OCI-LY7 (cell line): ENCODE measurements around the gene BORCS6. TPM values are rescaled to one million over a fixed set of nuclear protein-coding genes. Genes with fewer than 3 reads are reported as not detected.

Source experiments
- BruUV-seq: library from RNA; stranded (reverse); fragments of 400-500 nt; replicated peaks from 2 replicates; lab custom pipeline; 2021; lab: Mats Ljungman, UMichigan
- CTCF ChIA-PET: fragments of 300-600 bp; sonication (Branson Sonifier 250); formaldehyde crosslinking; loops from one replicate; lab custom pipeline; 2022; ENCODE audit warnings: antibody characterized with exemption; ENCODE audit not compliant: unreplicated experiment; lab: Charles Lee
- POLR2A ChIA-PET: fragments of 300-600 bp; sonication (Branson Sonifier 250); formaldehyde crosslinking; loops from one replicate; lab custom pipeline; 2022; ENCODE audit warnings: antibody characterized with exemption; lab: Charles Lee
- DNase-seq: peaks from one replicate; pipeline ENCODE4 v3.0.0-alpha.2; 2015; ENCODE audit warnings: low spot score
- H2AFZ ChIP-seq: fragments of 200-600 bp; sonication (generic), shearing (Covaris generic); 2 replicates; pipeline ENCODE4 v1.6.1; 2014; ENCODE audit warnings: mild to moderate bottlenecking, antibody characterized with exemption, low read length, moderate library complexity
- H3K27ac ChIP-seq: fragments of 200-600 bp; sonication (generic); 2 replicates; pipeline ENCODE4 v1.5.1; 2014; ENCODE audit warnings: mixed run types, low read depth, mild to moderate bottlenecking, moderate library complexity, low read length, inconsistent platforms; ENCODE audit not compliant: poor library complexity, severe bottlenecking
- H3K36me3 ChIP-seq: fragments of 200-600 bp; sonication (generic); 2 replicates; pipeline ENCODE4 v1.6.1; 2014; ENCODE audit warnings: mild to moderate bottlenecking, antibody characterized with exemption, low read length, moderate library complexity, mixed read lengths; ENCODE audit not compliant: insufficient read depth
- H3K4me1 ChIP-seq: fragments of 200-600 bp; sonication (generic); 2 replicates; pipeline ENCODE4 v1.5.1; 2014; ENCODE audit warnings: mild to moderate bottlenecking, low read length; ENCODE audit not compliant: insufficient read depth, poor library complexity, severe bottlenecking
- H3K4me2 ChIP-seq: fragments of 200-600 bp; sonication (generic); 2 replicates; pipeline ENCODE4 v1.6.1; 2014; ENCODE audit warnings: mild to moderate bottlenecking, low read length
- H3K4me3 ChIP-seq: fragments of 200-600 bp; sonication (generic); 2 replicates; pipeline ENCODE4 v1.5.1; 2014; ENCODE audit warnings: mild to moderate bottlenecking, low read depth, low read length; ENCODE audit not compliant: poor library complexity, severe bottlenecking
- H3K79me2 ChIP-seq: fragments of 200-600 bp; sonication (generic); 2 replicates; pipeline ENCODE4 v1.6.1; 2016; ENCODE audit warnings: low read depth, mild to moderate bottlenecking, low read length, moderate library complexity, mixed read lengths; ENCODE audit not compliant: insufficient read depth
- H3K9me2 ChIP-seq: fragments of 200-600 bp; sonication (generic); 2 replicates; pipeline ENCODE4 v1.6.1; 2016; ENCODE audit warnings: mild to moderate bottlenecking, low read length, mixed read lengths; ENCODE audit not compliant: insufficient read depth
- H3K9me3 ChIP-seq: fragments of 200-600 bp; sonication (generic); 2 replicates; pipeline ENCODE4 v1.6.1; 2014; ENCODE audit warnings: mild to moderate bottlenecking, mixed run types, low read length, mixed read lengths
- H4K20me1 ChIP-seq: fragments of 200-600 bp; sonication (generic); 2 replicates; pipeline ENCODE4 v1.6.1; 2014; ENCODE audit warnings: mild to moderate bottlenecking, antibody characterized with exemption, low read length, moderate library complexity, mixed read lengths; ENCODE audit not compliant: insufficient read depth
- CTCF ChIP-seq: fragments of 200-600 bp; sonication (generic); conservative IDR thresholded peaks from 2 replicates; pipeline ENCODE4 v1.5.1; 2014; ENCODE audit warnings: mild to moderate bottlenecking, antibody characterized with exemption, low read length, moderate library complexity, mixed read lengths
- EZH2phosphoT487 ChIP-seq: fragments of 200-600 bp; sonication (generic); IDR thresholded peaks from 2 replicates; pipeline ENCODE4 v1.6.1; 2018; ENCODE audit warnings: low read depth, borderline replicate concordance, mild to moderate bottlenecking, mixed run types, antibody characterized with exemption, low read length, moderate library complexity, mixed read lengths
- intact Hi-C: fragments of 100-400 bp; cut with micrococcal nuclease; formaldehyde crosslinking; loops from one replicate; pipeline ENCODE4 v1.10.0; 2022; ENCODE audit not compliant: unreplicated experiment
- total RNA-seq, 2 experiments: library from RNA; depleted of rRNA in 1 of 2; stranded (reverse); fragments of >200 nt in 1 of 2; shearing (Covaris generic) in 1 of 2; gene quantifications; 2 replicates each; pipeline ENCODE4 v1.2.3, GENCODE V29; 2014 to 2022

The BORCS6 gene
- total RNA-seq, 2 experiments from 2014 or later: 12.7 to 13.9 TPM

GRCh38 chr17:8150194-8151119 lies 39.5 kb downstream of the BORCS6 start:
- Histone ChIP-seq H4K20me1 (no peaks in the 10 kb centered on the region; the same call in 1 of the 2 replicates), H3K79me2 (peaks cover 12% of the 10 kb centered on the region; the same call in 1 of the 2 replicates), H3K4me3 (peak overlapping the region; percentile 82), H3K36me3 (peaks cover 47% of the 10 kb centered on the region), H3K4me1 (peaks cover 41% of the 10 kb centered on the region), H3K27ac (peak overlapping the region; percentile 62), H3K9me2 (no peaks in the 10 kb centered on the region), H3K4me2 (peak overlapping the region; percentile 95), H2AFZ (no peak overlapping the region), H3K9me3 (no peaks in the 10 kb centered on the region)
- ChIA-PET POLR2A (interaction anchor here (0.6 to 1.1 kb wide), 5 partner anchors 10 to 145 kb away, joined by 3 to 4 read pairs (median 3); partner anchors contain the start of gene SLC25A35), CTCF (no interaction called here)
- intact Hi-C loops: loop anchor here (1.0 to 10.0 kb wide), 2 partner anchors 11 to 316 kb away; partner anchors contain the start of gene KDM6B
- no peak for TF ChIP-seq CTCF
- no peak for DNase-seq
- no TSS peak for BruUV-seq

- Histone ChIP-seq H3K4me1 (peaks cover 33% of the 10 kb centered on the region), H3K27ac (no peak overlapping the region), H2AFZ (no peak overlapping the region), H3K4me3 (no peak overlapping the region), H3K36me3 (peaks cover 55% of the 10 kb centered on the region), H4K20me1 (no peaks in the 10 kb centered on the region; the same call in 1 of the 2 replicates), H3K9me3 (no peaks in the 10 kb centered on the region), H3K9me2 (no peaks in the 10 kb centered on the region), H3K4me2 (no peak overlapping the region), H3K79me2 (peaks cover 12% of the 10 kb centered on the region; the same call in 1 of the 2 replicates)
- BruUV-seq: no TSS peak
- TF ChIP-seq CTCF (no peak), EZH2phosphoT487 (no peak)
- CTCF ChIA-PET: no interaction called here
- no peak for DNase-seq
- POLR2A ChIA-PET: no interaction called here
- intact Hi-C loops: loop anchor here (10.0 kb wide), 1 partner anchor 315 kb away; the partner anchor contains the start of gene KDM6B
These were observed 40.4 kb downstream of the BORCS6 start for GRCh38 chr17:8149419-8150193.
